ENCODE measurements around the gene ST6GALNAC3. TPM values are rescaled to one million over a fixed set of nuclear protein-coding genes. Genes with fewer than 3 reads are reported as not detected.

The ST6GALNAC3 gene
- total RNA-seq, 1 donor from 2014 or later = 22.0 TPM

- Mint-ChIP-seq H3K9me3 (no peaks in the 10 kb centered on the region), H3K36me3 (ENCODE audit: low read depth) (peaks cover 5% of the 10 kb centered on the region)
These were observed 112.1 kb downstream of the ST6GALNAC3 start for GRCh38 chr1:76186554-76187170.

GRCh38 chr1:76187436-76187835 lies 112.9 kb downstream of the ST6GALNAC3 start:
- peaks cover 5% of the 10 kb centered on the region for H3K36me3 Mint-ChIP-seq (ENCODE audit: low read depth)
- H3K4me1 Mint-ChIP-seq = peaks cover 12% of the 10 kb centered on the region
- no peak for TF ChIP-seq CTCF (conservative IDR thresholded peaks at IDR 0.05)
- no peaks in the 10 kb centered on the region for H3K27me3 Mint-ChIP-seq (ENCODE audit: low read depth)
- H3K4me3 Mint-ChIP-seq = no peak overlapping the region
- no peak for DNase-seq (ENCODE audit: low read depth, low spot score)
- no peaks in the 10 kb centered on the region for H3K9me3 Mint-ChIP-seq
- no peak overlapping the region for H3K27ac Mint-ChIP-seq (ENCODE audit: unreplicated experiment)

More at GRCh38 chr1:76186554-76187170, 112.1 kb downstream of the ST6GALNAC3 start:
- TF ChIP-seq CTCF (conservative IDR thresholded peaks at IDR 0.05) = no peak
- DNase-seq (ENCODE audit: low read depth, low spot score) = no peak
- Mint-ChIP-seq H3K4me3 (no peak overlapping the region), H3K4me1 (peaks cover 12% of the 10 kb centered on the region), H3K27me3 (ENCODE audit: low read depth) (no peaks in the 10 kb centered on the region), H3K27ac (ENCODE audit: unreplicated experiment) (no peak overlapping the region)

- Mint-ChIP-seq H3K4me3 (no peak overlapping the region), H3K27ac (ENCODE audit: unreplicated experiment) (no peak overlapping the region), H3K9me3 (no peaks in the 10 kb centered on the region), H3K27me3 (ENCODE audit: low read depth) (no peaks in the 10 kb centered on the region), H3K36me3 (ENCODE audit: low read depth) (peaks cover 5% of the 10 kb centered on the region), H3K4me1 (peaks cover 12% of the 10 kb centered on the region)
- no peak for DNase-seq (ENCODE audit: low read depth, low spot score)
- TF ChIP-seq CTCF (conservative IDR thresholded peaks at IDR 0.05) = no peak
These were observed 114.8 kb downstream of the ST6GALNAC3 start for GRCh38 chr1:76189310-76189709.

GRCh38 chr1:76190749-76191424 lies 116.3 kb downstream of the ST6GALNAC3 start:
- Mint-ChIP-seq H3K9me3 (no peaks in the 10 kb centered on the region), H3K4me1 (peaks cover 12% of the 10 kb centered on the region), H3K4me3 (no peak overlapping the region), H3K36me3 (ENCODE audit: low read depth) (peaks cover 2% of the 10 kb centered on the region), H3K27me3 (ENCODE audit: low read depth) (no peaks in the 10 kb centered on the region), H3K27ac (ENCODE audit: unreplicated experiment) (no peak overlapping the region)
- DNase-seq (ENCODE audit: low read depth, low spot score) = no peak
- TF ChIP-seq CTCF (conservative IDR thresholded peaks at IDR 0.05) = no peak

- Mint-ChIP-seq H3K27ac (ENCODE audit: unreplicated experiment) (no peak overlapping the region), H3K27me3 (ENCODE audit: low read depth) (no peaks in the 10 kb centered on the region), H3K4me3 (no peak overlapping the region), H3K9me3 (no peaks in the 10 kb centered on the region), H3K4me1 (peaks cover 11% of the 10 kb centered on the region), H3K36me3 (ENCODE audit: low read depth) (no peaks in the 10 kb centered on the region)
- no peak for TF ChIP-seq CTCF (conservative IDR thresholded peaks at IDR 0.05)
- DNase-seq (ENCODE audit: low read depth, low spot score) = no peak
These were observed 117.0 kb downstream of the ST6GALNAC3 start for GRCh38 chr1:76191561-76191960.

All from neural crest cell (in vitro differentiated cells).